Measurements from ENCODE around the gene ZNF37A. TPM values are rescaled to one million over a fixed set of nuclear protein-coding genes. Genes with fewer than 3 reads are reported as not detected.

The ZNF37A gene
- total and polyA plus RNA-seq, 4 donors, result 4.5 to 29.0 (median 8.6) TPM

DNA sequence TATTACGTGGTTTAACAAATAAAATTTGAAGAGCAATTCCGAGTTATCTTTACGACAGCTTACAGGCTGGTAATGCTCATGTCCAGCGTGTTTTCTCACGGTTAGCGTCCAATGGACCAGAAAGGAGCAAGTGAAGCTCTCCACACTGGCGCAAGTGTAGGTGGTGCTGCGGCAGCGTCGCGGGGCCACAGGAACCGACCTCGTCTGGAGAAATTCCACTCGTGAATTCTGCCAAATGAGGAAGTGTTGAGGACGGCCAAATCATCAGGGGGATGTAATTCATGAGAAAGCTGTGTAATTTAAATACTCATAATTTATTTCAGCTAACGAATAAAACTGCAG, 350 bp upstream of the ZNF37A start:
- ATAC-seq (ENCODE audit: insufficient read depth, low FRiP score), result peak; percentile 7

DNA sequence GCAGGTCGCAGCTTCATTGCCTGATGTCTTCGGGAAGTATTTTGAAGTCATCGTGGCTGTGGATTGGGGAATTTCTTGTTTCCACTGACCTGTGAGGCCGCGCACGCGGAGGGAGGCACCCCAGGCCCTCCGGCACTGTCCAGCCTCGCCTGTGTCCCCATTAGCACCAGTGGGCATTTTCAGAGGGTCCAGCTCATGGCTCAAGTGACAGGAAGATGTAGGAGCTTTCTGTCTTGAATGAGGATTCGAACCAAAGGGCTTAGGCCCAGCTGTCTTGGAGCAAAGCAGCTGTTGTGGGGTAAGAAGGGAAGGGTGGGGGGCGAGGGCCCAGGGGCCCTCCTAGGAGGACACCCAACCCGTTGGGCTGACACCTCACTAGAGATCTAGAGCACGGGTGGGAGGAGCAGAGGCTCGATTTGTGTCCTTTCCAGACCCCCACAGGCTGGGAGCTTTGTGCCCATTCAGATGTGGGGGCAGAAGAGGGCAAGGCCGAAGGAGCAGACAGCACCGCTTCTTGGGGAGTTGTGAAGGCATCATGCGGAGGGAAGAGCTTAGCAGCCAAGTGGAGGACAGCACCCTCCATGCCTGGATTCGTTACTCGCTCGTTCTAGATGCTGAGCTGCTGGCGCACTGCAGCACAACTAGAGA, 914 bp downstream of the ZNF37A start:
- H3K9ac ChIP-seq (ENCODE audit: insufficient read depth in 1 of 2, low read length in 2 of 2), result peak overlapping the region; percentile 86 to 96
- WGBS, 2 donors, result 53 to 65% methylated on average over 21 of the region's 21 CpGs
- H3K36me3 ChIP-seq (ENCODE audit: control insufficient read depth in 4 of 4, insufficient read depth in 4 of 4, low read length in 4 of 4), result peaks cover 5 to 35% (median 24%) of the 10 kb centered on the region in 4 donors
- H3K9me3 ChIP-seq (ENCODE audit: control insufficient read depth in 4 of 4, insufficient read depth in 3 of 4, low read length in 3 of 4), result peaks cover 0 to 4% (median 2%) of the 10 kb centered on the region in 4 donors
- no peak for ATAC-seq (ENCODE audit: insufficient read depth, low FRiP score)
- H3K27ac ChIP-seq (ENCODE audit: low read depth in 1 of 2, low read length in 1 of 2), result peak overlapping the region; percentile 45 to 72
- peaks cover 0 to 9% (median 4%) of the 10 kb centered on the region in 5 donors for H3K4me1 ChIP-seq (ENCODE audit: control insufficient read depth in 5 of 5, insufficient read depth in 5 of 5, low read length in 5 of 5)
- TF ChIP-seq, protein P1, sequence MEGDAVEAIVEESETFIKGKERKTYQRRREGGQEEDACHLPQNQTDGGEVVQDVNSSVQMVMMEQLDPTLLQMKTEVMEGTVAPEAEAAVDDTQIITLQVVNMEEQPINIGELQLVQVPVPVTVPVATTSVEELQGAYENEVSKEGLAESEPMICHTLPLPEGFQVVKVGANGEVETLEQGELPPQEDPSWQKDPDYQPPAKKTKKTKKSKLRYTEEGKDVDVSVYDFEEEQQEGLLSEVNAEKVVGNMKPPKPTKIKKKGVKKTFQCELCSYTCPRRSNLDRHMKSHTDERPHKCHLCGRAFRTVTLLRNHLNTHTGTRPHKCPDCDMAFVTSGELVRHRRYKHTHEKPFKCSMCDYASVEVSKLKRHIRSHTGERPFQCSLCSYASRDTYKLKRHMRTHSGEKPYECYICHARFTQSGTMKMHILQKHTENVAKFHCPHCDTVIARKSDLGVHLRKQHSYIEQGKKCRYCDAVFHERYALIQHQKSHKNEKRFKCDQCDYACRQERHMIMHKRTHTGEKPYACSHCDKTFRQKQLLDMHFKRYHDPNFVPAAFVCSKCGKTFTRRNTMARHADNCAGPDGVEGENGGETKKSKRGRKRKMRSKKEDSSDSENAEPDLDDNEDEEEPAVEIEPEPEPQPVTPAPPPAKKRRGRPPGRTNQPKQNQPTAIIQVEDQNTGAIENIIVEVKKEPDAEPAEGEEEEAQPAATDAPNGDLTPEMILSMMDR (IDR thresholded peaks at IDR 0.05; ENCODE audit: control extremely low read depth, extremely low read depth), result no peak
- peak overlapping the region; percentile 70 for H3K4me3 ChIP-seq
- no peaks in the 10 kb centered on the region for H3K27me3 ChIP-seq (ENCODE audit: control insufficient read depth in 3 of 3, insufficient read depth in 3 of 3, low read length in 2 of 3)
- DNase-seq, result no peak

More for the DNA sequence above, 350 bp upstream of the ZNF37A start:
- peaks cover 5 to 25% (median 19%) of the 10 kb centered on the region in 4 donors for H3K36me3 ChIP-seq (ENCODE audit: control insufficient read depth in 4 of 4, insufficient read depth in 4 of 4, low read length in 4 of 4)
- no peaks in the 10 kb centered on the region for H3K27me3 ChIP-seq (ENCODE audit: control insufficient read depth in 3 of 3, insufficient read depth in 3 of 3, low read length in 2 of 3)
- H3K9ac ChIP-seq (ENCODE audit: insufficient read depth in 1 of 2, low read length in 2 of 2), result peak overlapping the region; percentile 69 to 96
- H3K4me1 ChIP-seq (ENCODE audit: control insufficient read depth in 5 of 5, insufficient read depth in 5 of 5, low read length in 5 of 5), result peaks cover 0 to 9% (median 4%) of the 10 kb centered on the region in 5 donors
- DNase-seq, result no peak
- TF ChIP-seq, protein P1 (IDR thresholded peaks at IDR 0.05; ENCODE audit: control extremely low read depth, extremely low read depth), result no peak
- H3K4me3 ChIP-seq, result no peak overlapping the region
- peaks cover 0 to 3% (median 1%) of the 10 kb centered on the region in 4 donors for H3K9me3 ChIP-seq (ENCODE audit: control insufficient read depth in 4 of 4, insufficient read depth in 3 of 4, low read length in 3 of 4)
- 11 to 13% methylated on average over 16 of the region's 16 CpGs for WGBS, 2 donors
- H3K27ac ChIP-seq (ENCODE audit: low read depth in 1 of 2, low read length in 1 of 2), result peak overlapping the region in 1 of 2 donors; percentile 9

DNA sequence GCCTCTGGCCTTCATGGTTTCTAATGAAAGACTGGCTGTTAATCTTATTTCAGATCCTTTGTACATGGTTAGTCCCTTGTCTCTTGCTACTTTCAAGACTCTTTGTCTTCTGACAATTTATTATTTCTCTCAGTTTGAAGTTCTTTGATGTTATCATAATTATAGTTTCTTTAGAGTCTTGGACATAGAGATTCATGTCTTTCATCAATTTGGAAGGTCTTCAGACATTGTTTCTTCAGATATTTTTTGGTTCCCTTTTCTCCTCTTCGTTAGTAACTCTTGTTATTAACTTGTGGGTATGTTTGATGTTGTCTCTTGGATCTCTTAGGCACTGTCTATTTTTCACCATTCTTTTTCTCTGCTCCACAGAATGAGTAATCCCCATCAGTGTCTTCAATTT, 8.7 kb downstream of the ZNF37A start:
- Histone ChIP-seq H3K9me3 (ENCODE audit: control insufficient read depth in 4 of 4, insufficient read depth in 3 of 4, low read length in 3 of 4) (peaks cover 3 to 38% (median 10%) of the 10 kb centered on the region in 4 donors), H3K9ac (ENCODE audit: insufficient read depth in 1 of 2, low read length in 2 of 2) (no peak overlapping the region), H3K4me1 (ENCODE audit: control insufficient read depth in 5 of 5, insufficient read depth in 5 of 5, low read length in 5 of 5) (no peaks in the 10 kb centered on the region), H3K36me3 (ENCODE audit: control insufficient read depth in 4 of 4, insufficient read depth in 4 of 4, low read length in 4 of 4) (peaks cover 13 to 67% (median 38%) of the 10 kb centered on the region in 4 donors), H3K27ac (ENCODE audit: low read depth in 1 of 2, low read length in 1 of 2) (no peak overlapping the region), H3K4me3 (no peak overlapping the region), H3K27me3 (ENCODE audit: control insufficient read depth in 3 of 3, insufficient read depth in 3 of 3, low read length in 2 of 3) (no peaks in the 10 kb centered on the region)
- TF ChIP-seq, protein P1 (IDR thresholded peaks at IDR 0.05; ENCODE audit: control extremely low read depth, extremely low read depth), result no peak
- DNase-seq, result peak in 1 of 3 donors; percentile 6
- 92 to 100% methylated on average over 1 of the region's 1 CpG for WGBS, 2 donors
- no peak for ATAC-seq (ENCODE audit: insufficient read depth, low FRiP score)
